Measurements from ENCODE around the gene SLC25A45.
"Not testable (repeated sequence)": the region's sequence is repeated elsewhere in the genome, so short reads cannot be mapped to it uniquely, and the experiment has no call there.

- TF ChIP-seq CTCF (IDR thresholded peaks at IDR 0.05 in 4 of 5, conservative IDR thresholded peaks at IDR 0.05 in 1 of 5); POLR2A (IDR thresholded peaks at IDR 0.05): not testable (repeated sequence)
Measured at GRCh38 chr11:65413077-65413664, 30.7 kb upstream of the SLC25A45 start.
